HepG2 (cell line): ENCODE results near the gene CHADL. TPM values are rescaled to one million over a fixed set of nuclear protein-coding genes. Genes with fewer than 3 reads are reported as not detected.

Experiments used
- ATAC-seq: fragments of 200-7000 bp; cut with Tn5 transposase; 3 replicates; pipeline ENCODE4 v1.9.1; 2020; ENCODE audit warnings: mild to moderate bottlenecking, moderate library complexity
- BruUV-seq: library from RNA; stranded (reverse); fragments of 400-500 nt; replicated peaks from 2 replicates; lab custom pipeline; 2021; lab: Mats Ljungman, UMichigan
- CTCF ChIA-PET: fragments of 300-600 bp; formaldehyde crosslinking; extraction: SDS; loops from one replicate; lab custom pipeline; 2021; ENCODE audit warnings: low total read pairs, inconsistent platforms, low intra/inter-chr PET ratio; lab: Yijun Ruan, JAX
- POLR2A ChIA-PET: fragments of 350-600 bp; sonication (Branson Sonifier 250); formaldehyde crosslinking; loops from one replicate; lab custom pipeline; 2020; ENCODE audit warnings: antibody characterized with exemption, inconsistent platforms; lab: Yijun Ruan, JAX
- DNase-seq: peaks from one replicate; pipeline ENCODE4 v3.0.0-alpha.2; 2015; ENCODE audit warnings: low spot score
- FAIRE-seq: peaks from 3 replicates; lab custom pipeline; 2011; peaks lifted over from hg19 to GRCh38; lab: Jason Lieb, UNC
- H2AFZ ChIP-seq: one replicate; pipeline ENCODE4 v1.6.1; 2011; ENCODE audit warnings: low read length, inconsistent platforms
- H3K27ac ChIP-seq: fragments of 300-600 bp; 3 replicates; pipeline ENCODE4 v1.8.0; 2011; ENCODE audit warnings: mixed run types, mild to moderate bottlenecking, mixed read lengths, low read length, inconsistent platforms; ENCODE audit not compliant: insufficient read depth; ENCODE audit errors: extremely low read length
- H3K27me3 ChIP-seq, 2 experiments: fragments of 200-600 bp in 1 of 2; 2 replicates in 1 of 2; 3 replicates in 1 of 2; pipeline versions ENCODE4 v1.6.0 to v1.8.0; 2011; ENCODE audit warnings: low read length in 2 of 2, mild to moderate bottlenecking in 2 of 2, moderate library complexity in 2 of 2, inconsistent platforms in 1 of 2; ENCODE audit not compliant: insufficient read depth in 2 of 2, control insufficient read depth in 1 of 2
- H3K36me3 ChIP-seq, 2 experiments: fragments of 200-600 bp in 1 of 2; replicated peaks in 1 of 2; 2 replicates in 1 of 2; 3 replicates in 1 of 2; pipeline versions ENCODE4 v1.5.1 to v1.8.0; 2011; ENCODE audit warnings: low read length in 2 of 2, inconsistent platforms in 1 of 2; ENCODE audit not compliant: insufficient read depth in 2 of 2, control insufficient read depth in 1 of 2
- H3K4me1 ChIP-seq: 2 replicates; pipeline ENCODE4 v1.5.1; 2012; ENCODE audit warnings: low read length, inconsistent platforms; ENCODE audit not compliant: insufficient read depth
- H3K4me2 ChIP-seq: 2 replicates; pipeline ENCODE4 v1.6.0; 2011; ENCODE audit warnings: low read depth, low read length, inconsistent platforms
- H3K4me3 ChIP-seq, 3 experiments: fragments of 200-600 bp in 1 of 3; sonication (generic), shearing (Covaris generic) in 1 of 3; replicated peaks in 1 of 3; 2 replicates each; pipeline ENCODE4 v1.5.1; 2011 to 2016; ENCODE audit warnings: low read length in 3 of 3, inconsistent platforms in 2 of 3, low read depth in 2 of 3, mild to moderate bottlenecking in 2 of 3, control low read depth in 1 of 3, mixed read lengths in 1 of 3; ENCODE audit not compliant: insufficient read depth in 1 of 3
- H3K79me2 ChIP-seq: one replicate; pipeline ENCODE4 v1.6.1; 2011; ENCODE audit warnings: low read length, inconsistent platforms; ENCODE audit not compliant: insufficient read depth
- H3K9ac ChIP-seq: 2 replicates; pipeline ENCODE4 v1.6.0; 2011; ENCODE audit warnings: mild to moderate bottlenecking, low read depth, low read length, inconsistent platforms; ENCODE audit not compliant: insufficient read depth
- H3K9me3 ChIP-seq: 2 replicates; pipeline ENCODE4 v1.5.1; 2012; ENCODE audit warnings: mild to moderate bottlenecking, low read length
- H4K20me1 ChIP-seq: 2 replicates; pipeline ENCODE4 v1.6.0; 2011; ENCODE audit warnings: inconsistent platforms, mild to moderate bottlenecking, low read length, moderate library complexity; ENCODE audit not compliant: insufficient read depth
- ARNTL ChIP-seq: sonication (generic); formaldehyde crosslinking; IDR thresholded peaks from 2 replicates; pipeline ENCODE4 v1.4.0; 2020; ENCODE audit warnings: mild to moderate bottlenecking, missing genetic modification reagents
- CREB1 ChIP-seq, 2 experiments: fragments of 450-650 bp in 1 of 2; IDR thresholded peaks; 2 replicates each; pipeline ENCODE4 v1.6.1; 2016 to 2017; ENCODE audit warnings: control low read depth in 1 of 2, mild to moderate bottlenecking in 1 of 2, missing compliant biosample characterization in 1 of 2, missing genetic modification characterization in 1 of 2
- FOXO4 ChIP-seq: sonication (generic); formaldehyde crosslinking; conservative IDR thresholded peaks from 2 replicates; pipeline ENCODE4 v1.8.1; 2023; ENCODE audit warnings: missing genetic modification reagents
- HNRNPL ChIP-seq: fragments of 200-400 bp; formaldehyde crosslinking; IDR thresholded peaks from 2 replicates; pipeline ENCODE4 v1.6.1; 2017; ENCODE audit warnings: mild to moderate bottlenecking, low read depth, low read length
- HNRNPUL1 ChIP-seq: fragments of 200-400 bp; formaldehyde crosslinking; IDR thresholded peaks from 2 replicates; pipeline ENCODE4 v1.6.1; 2017; ENCODE audit warnings: low read depth, mild to moderate bottlenecking, low read length, moderate library complexity
- IKZF1 ChIP-seq: fragments of 450-650 bp; IDR thresholded peaks from 2 replicates; pipeline ENCODE4 v1.7.1; 2016
- PBX2 ChIP-seq: IDR thresholded peaks from 2 replicates; pipeline ENCODE4 v1.6.1; 2016; ENCODE audit warnings: control low read depth
- RBM39 ChIP-seq: fragments of 200-400 bp; formaldehyde crosslinking; IDR thresholded peaks from one replicate; pipeline ENCODE4 v1.6.1; 2018; ENCODE audit warnings: antibody characterized with exemption, mild to moderate bottlenecking, low read depth, low read length; ENCODE audit not compliant: poor library complexity, severe bottlenecking
- ZGPAT ChIP-seq: IDR thresholded peaks from 2 replicates; pipeline ENCODE4 v1.6.1; 2016; ENCODE audit warnings: mild to moderate bottlenecking
- ZNF232 ChIP-seq: sonication (generic); formaldehyde crosslinking; IDR thresholded peaks from 2 replicates; pipeline ENCODE4 v1.4.0; 2020; ENCODE audit warnings: missing genetic modification reagents, borderline replicate concordance
- WGBS: methylation state at CpG from one replicate; pipeline ENCODE4 v1.1.6; 2017; ENCODE audit warnings: low lambda C conversion rate; 5-methylcytosine and 5-hydroxymethylcytosine counted together
- in situ Hi-C: cut with HindIII; loops from 2 replicates; pipeline ENCODE4 v1.10.0; 2017; ENCODE audit warnings: low pct_unique_long_range_greater_than_20kb; ENCODE audit not compliant: extremely low pct_ligation_motif_present
- intact Hi-C: fragments of 100-400 bp; cut with micrococcal nuclease; formaldehyde crosslinking; loops from one replicate; pipeline ENCODE4 v1.10.0; 2022; ENCODE audit not compliant: unreplicated experiment
- polyA plus RNA-seq, 8 experiments: library from polyadenylated mRNA; depleted of rRNA in 3 of 8; stranded (reverse) in 7 of 8; unstranded in 1 of 8; fragments of >200 nt; fragmentation: Illumina TruSeq in 4 of 8; extraction: Trizol in 4 of 8; gene quantifications; 2 replicates each; pipeline versions ENCODE4 v1.2.1 to v1.2.3, GENCODE V29; 2011 to 2016; ENCODE audit warnings: low read depth in 4 of 8, missing spikeins in 1 of 8, mixed read lengths in 1 of 8; ENCODE audit not compliant: insufficient read depth in 1 of 8
- total RNA-seq, 5 experiments: library from RNA; depleted of rRNA; stranded (reverse); fragments of >200 nt; fragmentation: Illumina TruSeq; extraction: Trizol; gene quantifications; 2 replicates each; pipeline ENCODE4 v1.2.3, GENCODE V29; 2016; ENCODE audit warnings: low read depth in 1 of 5

Gene CHADL
- total and polyA plus RNA-seq, 2 of the 13 experiments (the other 11 are each of a cell fraction or from before 2014, with no cell fraction given): 2.8 to 8.1 TPM

GRCh38 chr22:41197038-41197972 lies 43.4 kb downstream of the CHADL start (continued):
- TF ChIP-seq ZNF232 (CRISPR knock-in tag) (no peak), ARNTL (peak; percentile 83; the same call in 1 of the 2 replicates), FOXO4 (CRISPR knock-in tag) (no peak), PBX2 (CRISPR knock-in tag) (no peak), IKZF1 (no peak), HNRNPL (peak; percentile 81), ZGPAT (CRISPR knock-in tag) (peak; percentile 32; the same call in 1 of the 2 replicates), HNRNPUL1 (no peak)

- BruUV-seq: no TSS peak
- FAIRE-seq (no peak), ATAC-seq (no peak), DNase-seq (no peak)
- Histone ChIP-seq H3K9ac (no peak overlapping the region), H3K9me3 (no peaks in the 10 kb centered on the region), H3K4me3 (no peak overlapping the region), H3K27ac (no peak overlapping the region), H3K79me2 (no peaks in the 10 kb centered on the region), H3K27me3 (no peaks in the 10 kb centered on the region), H3K4me2 (no peak overlapping the region), H4K20me1 (no peaks in the 10 kb centered on the region), H3K36me3 (no peaks in the 10 kb centered on the region), H2AFZ (no peak overlapping the region), H3K4me1 (peaks cover 37% of the 10 kb centered on the region)
- ChIA-PET POLR2A (no interaction called here), CTCF (no interaction called here)
- intact Hi-C loops: no loop called here
- TF ChIP-seq RBM39 (no peak), CREB1 (IDR thresholded peaks at IDR 0.05) (peak; percentile 73; the same call in 1 of the 2 replicates), CREB1 (CRISPR knock-in tag; IDR thresholded peaks at IDR 0.05) (no peak)
- 93% methylated on average over 6 of the region's 6 CpGs for WGBS
- in situ Hi-C loops: no loop called here
Observed at GRCh38 chr22:41193829-41194228, 46.9 kb downstream of the CHADL start.
